SU-DHL-6 (cell line): ENCODE data around the gene TRAPPC8.
A peak's percentile ranks its signal among the peaks of the same experiment; 100 is the strongest.

Experiments
- H2AFZ ChIP-seq: fragments of 200-600 bp; sonication (generic); 2 replicates; pipeline ENCODE4 v1.6.1; 2014; ENCODE audit warnings: low read depth, mild to moderate bottlenecking, moderate library complexity, mixed read lengths, antibody characterized with exemption, low read length; ENCODE audit not compliant: severe bottlenecking
- H3F3A ChIP-seq: fragments of 200-600 bp; shearing (Covaris generic); 2 replicates; pipeline ENCODE4 v1.6.0; 2016; ENCODE audit warnings: antibody characterized with exemption, mild to moderate bottlenecking; ENCODE audit not compliant: insufficient read depth
- H3K27ac ChIP-seq: fragments of 200-600 bp; sonication (generic); 2 replicates; pipeline ENCODE4 v1.5.1; 2016; ENCODE audit warnings: low read depth, mild to moderate bottlenecking, low read length, moderate library complexity, mixed read lengths
- H3K27me3 ChIP-seq: fragments of 200-600 bp; sonication (generic), shearing (Covaris generic); 2 replicates; pipeline ENCODE4 v1.6.0; 2014; ENCODE audit warnings: mild to moderate bottlenecking, low read length
- H3K36me3 ChIP-seq: fragments of 200-600 bp; sonication (generic); 2 replicates; pipeline ENCODE4 v1.6.1; 2014; ENCODE audit warnings: mild to moderate bottlenecking, low read length, mixed read lengths
- H3K4me2 ChIP-seq: fragments of 300-600, 200-600 bp; shearing (Covaris generic), sonication (generic); 2 replicates; pipeline ENCODE4 v1.6.0; 2014; ENCODE audit warnings: low read length, low read depth, mild to moderate bottlenecking; ENCODE audit not compliant: poor library complexity, severe bottlenecking
- H3K4me3 ChIP-seq: fragments of 200-600 bp; sonication (generic); 2 replicates; pipeline ENCODE4 v1.5.1; 2014; ENCODE audit warnings: antibody characterized with exemption, low read length, mild to moderate bottlenecking, mixed read lengths; ENCODE audit not compliant: insufficient read depth, poor library complexity, severe bottlenecking
- H3K79me2 ChIP-seq: fragments of 200-600 bp; sonication (generic); 2 replicates; pipeline ENCODE4 v1.6.1; 2014; ENCODE audit warnings: mild to moderate bottlenecking, low read length, moderate library complexity; ENCODE audit not compliant: insufficient read depth
- H3K9ac ChIP-seq: fragments of 200-600 bp; sonication (generic); 2 replicates; pipeline ENCODE4 v1.7.0; 2014; ENCODE audit warnings: mild to moderate bottlenecking, low read length
- H3K9me2 ChIP-seq: fragments of 200-600 bp; sonication (generic); replicated peaks from 2 replicates; pipeline ENCODE4 v1.6.1; 2014; ENCODE audit warnings: low read length; ENCODE audit not compliant: insufficient read depth
- H3K9me3 ChIP-seq: fragments of 200-600 bp; sonication (generic); 2 replicates; pipeline ENCODE4 v1.6.1; 2014; ENCODE audit warnings: low read length, mixed read lengths; ENCODE audit not compliant: insufficient read depth
- H4K20me1 ChIP-seq: fragments of 200-600 bp; sonication (generic); 2 replicates; pipeline ENCODE4 v1.6.1; 2014; ENCODE audit warnings: low read depth, mild to moderate bottlenecking, antibody characterized with exemption, low read length, moderate library complexity, mixed read lengths
- EZH2phosphoT487 ChIP-seq: fragments of 200-600 bp; sonication (generic), shearing (Covaris generic); conservative IDR thresholded peaks from 2 replicates; pipeline ENCODE4 v1.6.1; 2018; ENCODE audit warnings: mild to moderate bottlenecking, antibody characterized with exemption, low read length, moderate library complexity, mixed read lengths
- TF ChIP-seq, protein P1 (sequence below): fragments of 200-600 bp; sonication (generic); IDR thresholded peaks from one replicate; pipeline ENCODE4 v1.5.1; 2017; ENCODE audit warnings: antibody characterized with exemption, mild to moderate bottlenecking, low read length, moderate library complexity; ENCODE audit not compliant: insufficient read depth, poor library complexity, severe bottlenecking

Gene TRAPPC8

DNA sequence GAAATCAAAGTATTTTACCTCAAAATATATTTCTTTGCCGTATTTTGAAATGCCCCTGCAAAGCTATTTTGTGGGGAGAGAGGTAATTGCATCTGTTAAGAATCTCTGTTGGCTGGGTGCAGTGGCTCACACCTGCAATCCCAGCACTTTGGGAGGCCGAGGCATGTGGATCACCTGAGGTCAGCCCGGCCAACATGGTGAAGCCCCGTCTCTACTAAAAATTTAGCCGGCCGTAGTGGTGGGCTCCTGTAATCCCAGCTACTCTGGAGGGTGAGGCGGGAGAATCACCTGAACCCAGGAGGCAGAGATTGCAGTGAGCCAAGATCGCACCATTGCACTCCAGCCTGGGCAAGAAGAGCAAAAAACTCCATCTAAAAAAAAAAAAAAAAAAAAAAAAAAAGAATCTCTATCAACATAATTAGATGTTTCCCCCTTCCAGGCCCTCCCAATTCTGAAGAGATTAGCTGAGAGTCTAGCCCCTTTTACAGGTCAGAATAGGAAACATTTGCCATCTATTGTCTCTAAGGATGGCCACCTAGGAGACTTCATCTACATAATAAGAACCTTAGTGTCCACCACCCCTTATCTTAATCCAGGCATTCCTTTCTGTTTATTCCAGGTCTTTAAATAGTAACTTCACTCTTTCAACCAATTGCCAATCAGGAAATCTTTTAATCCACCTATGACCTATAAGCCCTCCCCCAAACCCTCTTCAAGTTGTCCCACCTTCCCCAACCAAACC lies 3.5 kb upstream of the TRAPPC8 start:
- Histone ChIP-seq H3K9me3 (no peaks in the 10 kb centered on the region), H3K9ac (no peak overlapping the region), H3K9me2 (no peaks in the 10 kb centered on the region), H3K4me2 (no peak overlapping the region), H3F3A (peaks cover 7% of the 10 kb centered on the region), H2AFZ (no peak overlapping the region), H4K20me1 (no peaks in the 10 kb centered on the region; the same call in 1 of the 2 replicates), H3K79me2 (peaks cover 14% of the 10 kb centered on the region), H3K27me3 (no peaks in the 10 kb centered on the region), H3K27ac (no peak overlapping the region), H3K36me3 (no peaks in the 10 kb centered on the region), H3K4me3 (no peak overlapping the region)
- no peak for TF ChIP-seq EZH2phosphoT487
- TF ChIP-seq, protein P1, sequence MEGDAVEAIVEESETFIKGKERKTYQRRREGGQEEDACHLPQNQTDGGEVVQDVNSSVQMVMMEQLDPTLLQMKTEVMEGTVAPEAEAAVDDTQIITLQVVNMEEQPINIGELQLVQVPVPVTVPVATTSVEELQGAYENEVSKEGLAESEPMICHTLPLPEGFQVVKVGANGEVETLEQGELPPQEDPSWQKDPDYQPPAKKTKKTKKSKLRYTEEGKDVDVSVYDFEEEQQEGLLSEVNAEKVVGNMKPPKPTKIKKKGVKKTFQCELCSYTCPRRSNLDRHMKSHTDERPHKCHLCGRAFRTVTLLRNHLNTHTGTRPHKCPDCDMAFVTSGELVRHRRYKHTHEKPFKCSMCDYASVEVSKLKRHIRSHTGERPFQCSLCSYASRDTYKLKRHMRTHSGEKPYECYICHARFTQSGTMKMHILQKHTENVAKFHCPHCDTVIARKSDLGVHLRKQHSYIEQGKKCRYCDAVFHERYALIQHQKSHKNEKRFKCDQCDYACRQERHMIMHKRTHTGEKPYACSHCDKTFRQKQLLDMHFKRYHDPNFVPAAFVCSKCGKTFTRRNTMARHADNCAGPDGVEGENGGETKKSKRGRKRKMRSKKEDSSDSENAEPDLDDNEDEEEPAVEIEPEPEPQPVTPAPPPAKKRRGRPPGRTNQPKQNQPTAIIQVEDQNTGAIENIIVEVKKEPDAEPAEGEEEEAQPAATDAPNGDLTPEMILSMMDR, result no peak

DNA sequence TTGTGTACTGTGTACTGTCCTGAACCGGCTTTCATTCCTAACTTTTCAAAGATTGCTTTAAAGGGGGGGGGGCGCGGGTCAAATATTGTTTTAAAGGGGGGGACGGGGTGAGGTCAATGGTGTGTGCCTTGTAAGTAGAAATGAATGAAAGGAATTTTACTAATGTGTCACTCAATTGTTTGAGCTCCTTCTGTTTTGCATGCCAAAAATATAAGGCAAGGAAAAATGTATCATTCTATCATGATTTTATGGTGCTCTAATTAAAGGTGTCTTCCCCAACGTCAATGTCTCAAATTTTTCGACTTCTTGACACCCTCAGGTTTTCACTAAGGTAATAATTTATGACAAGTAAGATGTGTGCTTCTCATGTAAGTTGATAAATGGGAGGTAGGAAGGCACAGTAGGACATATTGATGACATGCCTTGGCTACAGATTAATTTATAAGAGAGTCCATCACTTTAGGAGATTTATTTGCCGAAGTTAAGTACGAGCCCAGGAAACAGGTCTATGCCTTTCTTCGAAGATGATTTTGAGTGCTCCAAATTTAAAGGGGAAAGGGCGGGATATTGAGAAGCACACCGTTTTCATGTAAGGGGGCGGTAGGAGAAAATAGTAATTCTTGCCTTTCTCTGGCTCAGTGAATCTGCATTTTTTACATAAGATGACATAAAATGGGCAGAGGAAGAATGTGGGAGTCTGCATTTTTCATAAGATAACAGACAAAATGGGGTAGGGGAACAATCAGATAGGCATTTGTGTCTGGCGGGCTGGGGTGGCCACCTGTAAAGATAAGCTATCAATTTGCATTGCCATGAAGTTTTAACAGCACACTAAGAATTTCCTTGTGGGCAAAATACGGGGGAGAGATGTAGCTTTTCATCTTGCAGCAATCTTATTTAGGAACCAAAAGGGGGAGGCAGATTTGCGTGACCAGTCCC lies 1.2 kb upstream of the TRAPPC8 start:
- H3K9ac ChIP-seq, result peak overlapping the region; percentile 67
- peak overlapping the region; percentile 84 for H2AFZ ChIP-seq
- no peaks in the 10 kb centered on the region for H3K27me3 ChIP-seq
- peaks cover 37% of the 10 kb centered on the region for H3K79me2 ChIP-seq
- H3K9me2 ChIP-seq, result no peaks in the 10 kb centered on the region
- peak overlapping the region; percentile 74 for H3K4me3 ChIP-seq
- no peaks in the 10 kb centered on the region; the same call in 1 of the 2 replicates for H4K20me1 ChIP-seq
- H3F3A ChIP-seq, result peaks cover 7% of the 10 kb centered on the region
- H3K4me2 ChIP-seq, result peak overlapping the region; percentile 88
- H3K27ac ChIP-seq, result peak overlapping the region; percentile 75
- H3K9me3 ChIP-seq, result no peaks in the 10 kb centered on the region
- no peaks in the 10 kb centered on the region for H3K36me3 ChIP-seq
- TF ChIP-seq, protein P1, result no peak
- TF ChIP-seq EZH2phosphoT487, result no peak

DNA sequence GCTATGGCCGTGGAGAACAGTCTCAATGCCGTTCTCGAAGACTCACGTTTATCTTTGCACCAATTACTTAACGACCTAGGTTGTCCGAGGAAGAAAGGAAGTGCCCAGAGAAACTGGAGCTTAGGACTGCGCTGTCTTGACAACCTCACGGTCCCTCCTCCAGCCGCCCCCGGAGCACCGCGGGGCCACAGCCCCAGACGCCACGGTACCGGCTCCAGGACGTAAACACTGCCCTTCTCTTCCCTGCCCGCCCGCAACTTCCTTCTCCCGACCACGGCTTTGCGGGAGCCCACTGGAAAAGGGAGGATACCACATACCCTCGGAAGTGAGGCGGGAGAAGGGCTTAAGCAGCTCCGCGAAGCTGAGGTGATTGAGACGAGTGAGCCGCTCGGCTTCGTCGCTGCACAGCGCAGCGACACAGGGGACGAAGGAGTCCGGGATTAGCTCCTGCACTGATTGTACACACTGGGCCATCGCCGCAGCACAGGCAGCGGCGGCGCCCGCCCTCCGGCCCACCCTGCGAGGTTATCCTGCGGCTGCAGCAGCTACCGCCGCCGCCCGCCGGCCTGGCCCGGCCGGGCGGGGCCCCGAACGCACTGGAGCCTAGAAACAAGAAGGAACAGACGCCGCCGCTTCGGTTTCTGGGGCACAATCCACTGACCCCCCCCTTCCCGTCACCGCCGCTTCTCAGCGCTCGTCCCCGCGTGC lies 483 bp downstream of the TRAPPC8 start:
- Histone ChIP-seq H3F3A (peaks cover 10% of the 10 kb centered on the region), H4K20me1 (no peaks in the 10 kb centered on the region; the same call in 1 of the 2 replicates), H3K9ac (peak overlapping the region; percentile 76), H2AFZ (peak overlapping the region; percentile 88), H3K27ac (peak overlapping the region; percentile 72), H3K79me2 (peaks cover 54% of the 10 kb centered on the region), H3K36me3 (no peaks in the 10 kb centered on the region), H3K27me3 (no peaks in the 10 kb centered on the region), H3K9me3 (no peaks in the 10 kb centered on the region), H3K9me2 (no peaks in the 10 kb centered on the region), H3K4me3 (peak overlapping the region; percentile 77), H3K4me2 (peak overlapping the region; percentile 84)
- TF ChIP-seq, protein P1, result no peak
- TF ChIP-seq EZH2phosphoT487, result no peak
